Endothelial cell of umbilical vein (primary cell): ENCODE measurements around the gene RPS16. TPM values are rescaled to one million over a fixed set of nuclear protein-coding genes. Genes with fewer than 3 reads are reported as not detected.

ENCODE experiments used
- BruUV-seq: library from RNA; stranded (reverse); fragments of 400-500 nt; replicated peaks from 2 replicates; lab custom pipeline; 2021; lab: Mats Ljungman, UMichigan
- CTCF ChIA-PET: fragments of 300-600, 350-600 bp; sonication (Branson Sonifier 250); formaldehyde crosslinking; loops from one replicate; lab custom pipeline; 2021; ENCODE audit warnings: antibody characterized with exemption, inconsistent platforms; lab: Charles Lee
- POLR2A ChIA-PET: fragments of 300-600, 350-600 bp; sonication (Branson Sonifier 250); formaldehyde crosslinking; loops from one replicate; lab custom pipeline; 2021; ENCODE audit warnings: antibody characterized with exemption, inconsistent platforms; lab: Charles Lee
- DNase-seq: peaks from one replicate; pipeline ENCODE4 v3.0.0-alpha.2; 2011; ENCODE audit warnings: low read depth, low spot score
- FAIRE-seq: peaks from 2 replicates; lab custom pipeline; 2011; peaks lifted over from hg19 to GRCh38; lab: Jason Lieb, UNC
- H2AFZ ChIP-seq: 2 replicates; pipeline ENCODE4 v1.6.0; 2012; ENCODE audit warnings: low read depth, low read length, control low read depth, inconsistent platforms
- H3K27ac ChIP-seq: 2 replicates; pipeline ENCODE4 v1.5.1; 2011; ENCODE audit warnings: low read depth, mild to moderate bottlenecking, control low read depth, low read length, moderate library complexity; ENCODE audit not compliant: insufficient read depth
- H3K27me3 ChIP-seq, 2 experiments: 2 replicates each; pipeline versions ENCODE4 v1.6.0 to v1.6.1; 2011; ENCODE audit warnings: low read length in 2 of 2, mixed read lengths in 1 of 2; ENCODE audit not compliant: control insufficient read depth in 2 of 2, insufficient read depth in 2 of 2
- H3K36me3 ChIP-seq, 2 experiments: 2 replicates in 1 of 2; 3 replicates in 1 of 2; pipeline ENCODE4 v1.5.1; 2011; ENCODE audit warnings: low read length in 2 of 2, mild to moderate bottlenecking in 1 of 2, moderate library complexity in 1 of 2; ENCODE audit not compliant: control insufficient read depth in 2 of 2, insufficient read depth in 2 of 2; ENCODE audit errors: extremely low read depth in 1 of 2
- H3K4me1 ChIP-seq: 3 replicates; pipeline ENCODE4 v1.5.1; 2011; ENCODE audit warnings: mild to moderate bottlenecking, low read length; ENCODE audit not compliant: control insufficient read depth, insufficient read depth; ENCODE audit errors: extremely low read depth
- H3K4me2 ChIP-seq: 2 replicates; pipeline ENCODE4 v1.6.1; 2011; ENCODE audit warnings: low read length, control low read depth, mixed read lengths; ENCODE audit not compliant: insufficient read depth
- H3K4me3 ChIP-seq, 3 experiments: fragments of 200-600 bp in 1 of 3; sonication (generic), shearing (Covaris generic) in 1 of 3; replicated peaks in 1 of 3; 2 replicates each; pipeline ENCODE4 v1.5.1; 2011 to 2016; ENCODE audit warnings: control low read depth in 3 of 3, low read length in 3 of 3, mild to moderate bottlenecking in 2 of 3, inconsistent platforms in 1 of 3, low read depth in 1 of 3, moderate library complexity in 1 of 3; ENCODE audit not compliant: insufficient read depth in 1 of 3
- H3K79me2 ChIP-seq: 2 replicates; pipeline ENCODE4 v1.6.0; 2012; ENCODE audit warnings: low read length, inconsistent platforms; ENCODE audit not compliant: control insufficient read depth, insufficient read depth
- H3K9ac ChIP-seq: replicated peaks from 2 replicates; pipeline ENCODE3; 2011; ENCODE audit warnings: low read length, control low read depth; ENCODE audit not compliant: insufficient read depth; ENCODE audit errors: extremely low read depth
- H3K9me1 ChIP-seq: replicated peaks from 3 replicates; pipeline ENCODE4 v1.6.0; 2011; ENCODE audit warnings: mild to moderate bottlenecking, low read length; ENCODE audit not compliant: control insufficient read depth, insufficient read depth; ENCODE audit errors: extremely low read depth
- H3K9me3 ChIP-seq: replicated peaks from 2 replicates; pipeline ENCODE4 v1.5.1; 2012; ENCODE audit warnings: low read length, inconsistent platforms; ENCODE audit not compliant: control insufficient read depth, insufficient read depth
- H4K20me1 ChIP-seq: replicated peaks from 2 replicates; pipeline ENCODE3; 2011; ENCODE audit warnings: mild to moderate bottlenecking, low read length; ENCODE audit not compliant: control insufficient read depth, insufficient read depth; ENCODE audit errors: extremely low read depth
- GATA2 ChIP-seq: IDR thresholded peaks from 2 replicates; pipeline ENCODE4 v1.7.0; 2011; ENCODE audit warnings: low read depth, mild to moderate bottlenecking, moderate library complexity, mixed read lengths, low read length; ENCODE audit not compliant: insufficient read length, insufficient read depth
- JUN ChIP-seq: IDR thresholded peaks from 2 replicates; pipeline ENCODE4 v1.6.1; 2011; ENCODE audit warnings: borderline replicate concordance, low read depth; ENCODE audit not compliant: insufficient read length, insufficient read depth
- POLR2A ChIP-seq: IDR thresholded peaks from 2 replicates; pipeline ENCODE4 v1.6.1; 2012; ENCODE audit warnings: low read depth, mild to moderate bottlenecking, control low read depth, low read length
- POLR2AphosphoS5 ChIP-seq: IDR thresholded peaks from 2 replicates; pipeline ENCODE4 v1.6.1; 2012; ENCODE audit warnings: low read depth, mild to moderate bottlenecking, control low read depth, low read length, moderate library complexity; ENCODE audit not compliant: insufficient read depth
- dilution Hi-C: fragments of 300-500 bp; cut with MboI; formaldehyde crosslinking; loops from one replicate; pipeline ENCODE4 v1.15.0; 2019; ENCODE audit warnings: low sequenced_read_pairs; ENCODE audit not compliant: extremely low pct_ligation_motif_present
- intact Hi-C: fragments of 100-400 bp; cut with micrococcal nuclease; formaldehyde crosslinking; loops from one replicate; pipeline ENCODE4 v1.10.0; 2022
- polyA plus RNA-seq, 4 experiments: library from polyadenylated mRNA; depleted of rRNA in 3 of 4; stranded (reverse) in 3 of 4; unstranded in 1 of 4; fragments of >200 nt; gene quantifications; 2 replicates each; pipeline versions ENCODE4 v1.2.1 to v1.2.3, GENCODE V29; 2011 to 2012; ENCODE audit warnings: missing spikeins in 1 of 4
- total RNA-seq: library from RNA; stranded (reverse); gene quantifications from 2 replicates; pipeline ENCODE4 v1.2.3, GENCODE V29; 2021
- TF ChIP-seq, protein P1 (sequence below), 2 donors: IDR thresholded peaks; 1 replicate in 1 of 2; 2 replicates in 1 of 2; pipeline ENCODE4 v1.5.1; 2011; ENCODE audit warnings: low read length in 2 of 2, mild to moderate bottlenecking in 2 of 2, moderate library complexity in 2 of 2, control low read depth in 1 of 2, inconsistent platforms in 1 of 2, low read depth in 1 of 2; ENCODE audit not compliant: insufficient read depth in 1 of 2; ENCODE audit errors: extremely low read depth in 1 of 2
- TF ChIP-seq, protein P2 (sequence below): IDR thresholded peaks from 2 replicates; pipeline ENCODE4 v1.6.1; 2011; ENCODE audit not compliant: insufficient read depth, insufficient read length

Gene RPS16
- total and polyA plus RNA-seq, 2 donors (not counting 3 experiments of a cell fraction or from before 2014, with no cell fraction given) = 1,768 to 5,244 TPM

DNA sequence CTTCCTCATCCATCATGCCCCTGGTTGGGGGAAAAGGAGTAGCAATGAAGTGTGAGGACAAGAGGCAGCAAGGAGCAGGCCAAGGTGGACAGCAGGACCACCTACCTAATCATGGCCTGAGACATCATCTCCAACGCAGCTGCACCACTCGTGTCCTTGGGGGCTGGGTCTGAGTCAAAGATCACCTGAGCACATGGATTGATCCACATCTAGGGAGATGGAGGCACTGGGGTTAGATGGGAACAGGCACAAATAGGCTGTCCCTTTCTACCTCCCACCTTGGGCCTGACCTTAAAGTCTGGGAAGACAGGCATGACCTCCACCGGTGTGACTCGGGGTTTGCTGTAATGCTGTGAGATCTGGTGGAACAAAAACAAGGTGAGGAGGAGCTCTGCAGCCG lies 47.1 kb downstream of the RPS16 start:
- Histone ChIP-seq H2AFZ (no peak overlapping the region), H3K27me3 (no peaks in the 10 kb centered on the region), H3K9me1 (no peaks in the 10 kb centered on the region), H3K27ac (no peak overlapping the region), H3K4me3 (no peak overlapping the region), H3K9ac (no peak overlapping the region), H3K36me3 (peaks cover 7 to 34% of the 10 kb centered on the region in 2 experiments), H3K4me2 (no peak overlapping the region), H3K4me1 (peaks cover 9% of the 10 kb centered on the region), H4K20me1 (no peaks in the 10 kb centered on the region), H3K9me3 (no peaks in the 10 kb centered on the region), H3K79me2 (peaks cover 11% of the 10 kb centered on the region)
- intact Hi-C loops (no loop called here), dilution Hi-C loops (no loop called here)
- FAIRE-seq = no peak
- TF ChIP-seq, protein P1, sequence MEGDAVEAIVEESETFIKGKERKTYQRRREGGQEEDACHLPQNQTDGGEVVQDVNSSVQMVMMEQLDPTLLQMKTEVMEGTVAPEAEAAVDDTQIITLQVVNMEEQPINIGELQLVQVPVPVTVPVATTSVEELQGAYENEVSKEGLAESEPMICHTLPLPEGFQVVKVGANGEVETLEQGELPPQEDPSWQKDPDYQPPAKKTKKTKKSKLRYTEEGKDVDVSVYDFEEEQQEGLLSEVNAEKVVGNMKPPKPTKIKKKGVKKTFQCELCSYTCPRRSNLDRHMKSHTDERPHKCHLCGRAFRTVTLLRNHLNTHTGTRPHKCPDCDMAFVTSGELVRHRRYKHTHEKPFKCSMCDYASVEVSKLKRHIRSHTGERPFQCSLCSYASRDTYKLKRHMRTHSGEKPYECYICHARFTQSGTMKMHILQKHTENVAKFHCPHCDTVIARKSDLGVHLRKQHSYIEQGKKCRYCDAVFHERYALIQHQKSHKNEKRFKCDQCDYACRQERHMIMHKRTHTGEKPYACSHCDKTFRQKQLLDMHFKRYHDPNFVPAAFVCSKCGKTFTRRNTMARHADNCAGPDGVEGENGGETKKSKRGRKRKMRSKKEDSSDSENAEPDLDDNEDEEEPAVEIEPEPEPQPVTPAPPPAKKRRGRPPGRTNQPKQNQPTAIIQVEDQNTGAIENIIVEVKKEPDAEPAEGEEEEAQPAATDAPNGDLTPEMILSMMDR (IDR thresholded peaks at IDR 0.05; ENCODE audit: extremely low read depth in 1 of 2, insufficient read depth in 1 of 2, low read depth in 1 of 2, low read length in 2 of 2) = no peak
- TF ChIP-seq JUN (no peak), GATA2 (no peak), POLR2A (no peak), POLR2AphosphoS5 (no peak)
- TF ChIP-seq, protein P2, sequence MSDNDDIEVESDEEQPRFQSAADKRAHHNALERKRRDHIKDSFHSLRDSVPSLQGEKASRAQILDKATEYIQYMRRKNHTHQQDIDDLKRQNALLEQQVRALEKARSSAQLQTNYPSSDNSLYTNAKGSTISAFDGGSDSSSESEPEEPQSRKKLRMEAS = no peak
- CTCF ChIA-PET = no interaction called here
- DNase-seq = no peak
- no TSS peak for BruUV-seq
- POLR2A ChIA-PET = no interaction called here
